NCI-H2029 (cell line): ENCODE measurements around the gene PDLIM3.
"Not testable (repeated sequence)": the region's sequence is repeated elsewhere in the genome, so short reads cannot be mapped to it uniquely, and the experiment has no call there.

Experiments used
- DNase-seq: peaks from one replicate; lab custom pipeline; 2025; lab: John Stamatoyannopoulos, UW

Gene PDLIM3, protein sequence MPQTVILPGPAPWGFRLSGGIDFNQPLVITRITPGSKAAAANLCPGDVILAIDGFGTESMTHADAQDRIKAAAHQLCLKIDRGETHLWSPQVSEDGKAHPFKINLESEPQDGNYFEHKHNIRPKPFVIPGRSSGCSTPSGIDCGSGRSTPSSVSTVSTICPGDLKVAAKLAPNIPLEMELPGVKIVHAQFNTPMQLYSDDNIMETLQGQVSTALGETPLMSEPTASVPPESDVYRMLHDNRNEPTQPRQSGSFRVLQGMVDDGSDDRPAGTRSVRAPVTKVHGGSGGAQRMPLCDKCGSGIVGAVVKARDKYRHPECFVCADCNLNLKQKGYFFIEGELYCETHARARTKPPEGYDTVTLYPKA

DNA sequence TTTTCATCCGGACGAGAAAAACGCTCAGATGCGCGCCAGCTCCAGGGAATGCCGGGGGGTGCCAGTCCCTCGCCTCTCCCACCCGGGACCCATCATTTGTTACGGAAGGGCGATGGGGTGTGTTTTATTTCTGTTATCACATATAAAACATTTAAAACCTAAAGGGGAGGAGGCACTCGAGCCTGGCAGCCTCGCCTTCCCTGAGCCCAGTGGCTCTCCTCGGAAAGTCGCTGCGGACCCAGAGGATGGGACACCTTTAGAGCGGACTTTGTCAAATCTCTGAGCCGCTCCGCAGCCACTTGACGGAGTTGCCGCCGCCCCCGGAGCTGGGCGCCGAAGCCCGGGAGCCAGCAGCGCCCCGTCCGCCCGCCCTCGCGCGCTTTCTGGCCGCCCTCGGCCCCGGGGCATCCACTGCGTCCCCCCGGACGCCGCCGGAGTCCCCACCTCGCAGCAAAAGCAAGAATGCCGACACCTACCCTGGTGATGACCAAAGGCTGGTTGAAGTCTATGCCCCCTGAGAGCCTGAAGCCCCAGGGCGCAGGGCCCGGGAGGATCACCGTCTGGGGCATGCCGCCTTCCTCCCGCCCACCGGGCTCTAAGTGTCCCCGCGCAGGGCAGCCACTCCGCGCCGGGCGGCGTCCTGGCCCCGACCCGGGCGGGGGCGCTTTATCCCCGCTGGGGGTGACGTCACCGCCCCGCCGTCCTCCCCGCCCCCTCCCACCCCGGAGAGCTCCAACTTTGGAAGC lies at the start of gene PDLIM3:
PDLIM3 (minus strand) TSS at position 642 of the 746 bp plus-strand sequence; CDS start at position 569, 73 bp downstream.
- no peak for DNase-seq

DNA sequence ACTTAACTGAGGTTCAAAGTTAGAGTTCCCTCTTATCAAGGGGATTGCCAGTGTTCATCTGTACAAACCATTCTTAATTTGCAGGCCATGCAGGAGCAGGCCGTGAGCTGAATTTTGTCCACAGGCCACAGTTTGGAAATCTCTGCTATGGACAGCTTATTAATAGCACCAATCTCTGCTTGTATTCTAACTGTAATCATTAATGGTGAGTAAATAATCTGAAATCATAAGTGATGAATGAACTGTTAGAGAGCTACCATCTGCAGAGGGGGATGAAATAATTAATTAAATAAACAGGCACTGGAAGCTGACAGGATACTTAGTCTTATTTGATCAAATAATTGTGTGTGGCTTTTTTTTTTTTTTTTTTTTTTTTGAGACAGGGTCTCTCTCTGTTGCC lies 48.5 kb upstream of the PDLIM3 start:
- no peak for DNase-seq

DNA sequence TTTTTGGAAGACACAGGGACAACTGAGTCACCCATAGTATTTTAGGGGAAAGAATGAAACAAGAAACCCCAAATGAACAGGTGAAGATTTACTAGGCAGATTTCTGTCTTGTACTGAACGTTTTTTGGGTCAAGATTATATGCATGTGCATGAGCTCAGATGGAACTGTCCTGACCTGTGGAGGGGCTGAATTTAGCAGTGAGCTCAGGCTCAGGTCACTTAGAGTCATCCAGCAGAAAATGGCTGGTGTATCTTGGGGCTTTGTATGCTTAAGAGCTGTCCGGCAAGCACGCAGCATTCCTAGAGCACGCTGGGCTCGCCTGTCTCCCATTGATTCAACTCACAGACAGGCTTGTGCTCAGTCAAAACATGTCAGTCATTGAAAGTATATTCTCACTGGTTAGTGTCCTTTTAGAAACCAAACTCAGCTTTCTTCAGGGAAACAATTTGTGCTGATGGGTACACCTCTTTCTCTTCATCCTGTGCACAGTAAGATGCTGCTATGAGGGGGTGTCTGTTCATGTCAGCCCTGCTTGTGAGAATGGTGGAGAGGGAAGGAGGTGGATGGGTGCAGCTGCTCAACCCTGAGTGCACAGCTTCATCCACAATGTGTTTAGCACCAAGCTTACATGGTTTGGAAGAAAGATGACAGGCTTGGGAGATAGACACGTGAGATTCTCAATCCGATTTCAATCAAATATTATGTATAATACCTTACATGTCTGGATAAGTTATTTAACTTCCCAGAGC lies 47.5 kb upstream of the PDLIM3 start:
- no peak for DNase-seq

DNA sequence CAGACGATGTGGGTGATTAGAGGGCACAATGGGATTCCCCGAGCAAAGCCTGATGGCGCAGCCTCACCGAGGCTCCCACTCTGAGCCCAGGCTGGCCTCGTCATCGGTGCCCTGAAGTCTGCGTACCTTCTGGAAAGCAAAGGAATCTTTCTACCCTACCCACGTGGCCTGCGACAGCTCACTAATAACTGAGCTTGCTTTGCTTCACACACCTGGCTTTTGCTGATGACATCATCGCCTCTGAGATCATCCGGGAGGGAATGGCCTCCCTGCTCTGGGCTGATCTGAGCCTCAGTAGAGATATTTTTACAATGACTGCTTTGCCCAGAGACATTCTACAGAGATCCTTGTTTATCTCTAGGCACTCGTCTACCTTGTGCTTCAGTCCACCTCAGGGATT lies 45.4 kb upstream of the PDLIM3 start:
- no peak for DNase-seq

DNA sequence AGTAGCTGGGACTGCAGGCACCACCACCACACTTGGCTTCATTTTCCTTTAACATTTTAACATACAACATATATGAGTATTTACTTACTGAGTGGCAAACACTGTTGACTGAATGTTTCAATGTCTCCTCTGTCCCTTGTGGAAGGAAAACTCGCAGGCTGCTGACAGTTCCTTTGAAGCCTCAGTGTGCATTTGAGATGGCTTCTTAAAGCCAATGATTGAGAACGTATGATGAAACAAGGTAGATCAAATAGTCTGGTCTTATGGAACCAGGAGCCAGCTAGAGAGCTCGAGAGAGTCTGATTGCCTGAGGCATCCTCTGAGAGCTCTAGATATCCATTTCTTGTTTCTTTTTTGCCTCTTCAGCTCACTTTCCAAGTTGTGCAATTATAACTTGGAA lies 43.0 kb upstream of the PDLIM3 start:
- no peak for DNase-seq

DNA sequence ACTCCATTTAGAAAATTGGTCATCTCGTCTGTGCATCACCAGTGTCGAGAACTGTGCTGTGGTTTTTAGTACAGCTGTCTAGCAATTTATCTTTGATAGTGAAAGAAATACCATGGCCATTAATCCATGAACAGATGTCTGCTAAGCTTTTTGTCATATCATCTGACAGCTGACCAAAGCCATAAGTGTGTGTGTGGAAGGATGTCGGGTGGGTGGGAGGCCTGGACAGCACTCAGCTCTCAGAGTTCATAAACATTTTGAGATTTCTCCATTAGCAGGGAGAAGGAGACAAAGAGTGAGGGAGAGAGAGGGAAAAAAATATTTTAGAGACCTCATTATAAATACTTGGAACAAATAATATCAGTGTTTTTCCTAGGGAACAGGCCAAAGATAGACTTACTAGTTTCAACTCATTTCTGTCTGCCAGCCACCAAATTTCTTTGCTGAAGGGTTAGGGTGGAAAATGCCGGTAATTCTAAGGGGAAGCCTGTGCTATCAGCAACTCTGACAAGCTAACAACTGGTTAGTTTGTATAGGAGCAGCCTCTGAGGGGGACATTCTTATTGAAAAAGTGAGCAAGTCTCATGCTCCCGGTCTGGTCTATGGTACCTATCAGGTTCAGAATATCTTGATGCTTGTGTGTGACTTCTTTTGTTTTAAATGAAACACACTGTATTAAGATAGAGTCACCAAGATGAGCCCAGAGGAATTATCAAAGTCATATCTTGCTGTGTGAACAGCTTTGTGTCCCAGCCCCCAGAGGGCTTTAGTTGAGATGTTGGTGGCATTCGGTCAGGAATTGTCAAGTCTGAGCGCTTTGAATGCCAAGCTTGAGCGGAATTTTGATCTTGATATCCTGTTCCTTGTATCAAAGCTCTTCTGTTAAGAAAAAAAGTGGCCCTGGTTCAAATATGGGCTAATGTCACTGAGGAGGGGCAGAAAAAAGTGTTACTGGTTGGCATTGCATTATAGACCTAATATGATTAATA lies 41.9 kb upstream of the PDLIM3 start:
- no peak for DNase-seq

DNA sequence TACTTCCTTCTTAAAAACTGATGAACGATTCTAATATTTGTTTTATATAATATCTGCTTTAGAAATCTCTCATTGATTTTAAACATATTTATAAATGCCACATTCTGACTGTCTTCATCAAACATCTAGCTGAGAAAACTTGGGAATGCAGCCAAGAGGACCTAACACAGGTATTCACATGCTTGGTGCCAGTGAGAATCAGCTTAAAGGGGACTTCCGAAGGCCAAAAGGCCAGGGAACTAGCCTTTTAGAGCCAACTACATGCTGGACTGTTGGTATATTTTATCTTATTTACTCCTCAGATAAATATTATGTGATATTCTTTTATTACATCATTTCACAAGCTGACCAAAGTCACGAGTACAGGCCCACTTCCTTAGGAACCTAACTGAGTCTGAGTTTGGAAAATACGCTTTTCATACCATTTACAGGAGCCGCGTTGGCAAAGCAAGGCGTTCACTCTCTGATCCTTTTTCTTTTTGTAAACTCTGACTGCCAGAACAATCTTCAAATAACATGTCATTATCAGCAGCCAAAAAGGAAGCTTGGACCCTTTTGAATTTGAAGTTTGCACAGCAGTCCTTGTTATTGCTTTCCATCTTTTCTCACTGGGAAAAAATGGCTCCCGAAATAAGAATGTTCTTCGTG lies 41.1 kb upstream of the PDLIM3 start:
- no peak for DNase-seq

DNA sequence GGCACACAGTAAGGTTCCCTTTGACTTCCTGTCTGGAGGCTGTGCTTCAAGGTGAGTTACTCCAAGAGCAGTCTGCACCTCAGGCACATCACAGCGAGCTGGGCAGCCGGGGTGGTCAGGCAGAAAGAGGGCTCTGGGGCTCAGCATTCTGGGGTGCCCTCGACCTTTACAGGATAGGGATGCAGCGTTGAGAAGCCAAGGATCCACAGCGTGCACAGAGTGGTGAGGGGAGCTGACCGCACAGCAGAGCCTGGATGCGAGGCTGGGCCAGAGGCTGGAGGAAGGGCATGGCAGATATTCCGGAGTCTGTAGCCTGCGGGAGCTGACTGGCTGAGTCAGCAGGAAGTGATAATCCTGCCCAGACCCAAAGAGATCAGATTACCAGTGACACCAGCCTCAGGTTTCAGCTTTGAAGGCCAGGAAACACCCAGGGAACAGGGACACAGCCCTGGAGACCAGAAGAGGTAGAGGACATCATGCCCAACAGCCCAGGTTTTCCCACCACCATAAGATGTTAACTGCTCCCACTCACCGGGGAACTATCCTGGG lies 38.4 kb upstream of the PDLIM3 start:
- DNase-seq = peak; percentile 77

DNA sequence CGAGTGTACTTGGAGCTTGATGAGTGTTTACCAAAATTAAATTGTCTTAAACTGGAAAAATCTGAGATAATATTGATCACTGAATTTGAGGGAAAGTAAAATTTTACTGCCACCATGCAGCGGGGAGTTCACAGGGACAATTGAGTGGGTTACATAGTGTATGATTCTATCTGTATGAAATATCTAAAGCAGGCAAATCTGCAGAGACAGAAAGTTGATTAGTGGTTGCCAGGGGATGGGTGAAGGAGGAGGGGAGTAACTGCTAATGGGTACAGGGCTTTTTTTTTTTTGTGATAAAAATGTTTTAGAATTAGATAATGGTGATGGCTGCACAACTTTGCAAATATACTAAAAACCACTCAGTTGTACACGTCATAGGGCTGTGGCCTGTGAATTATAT lies 35.4 kb upstream of the PDLIM3 start:
- DNase-seq = no peak

DNA sequence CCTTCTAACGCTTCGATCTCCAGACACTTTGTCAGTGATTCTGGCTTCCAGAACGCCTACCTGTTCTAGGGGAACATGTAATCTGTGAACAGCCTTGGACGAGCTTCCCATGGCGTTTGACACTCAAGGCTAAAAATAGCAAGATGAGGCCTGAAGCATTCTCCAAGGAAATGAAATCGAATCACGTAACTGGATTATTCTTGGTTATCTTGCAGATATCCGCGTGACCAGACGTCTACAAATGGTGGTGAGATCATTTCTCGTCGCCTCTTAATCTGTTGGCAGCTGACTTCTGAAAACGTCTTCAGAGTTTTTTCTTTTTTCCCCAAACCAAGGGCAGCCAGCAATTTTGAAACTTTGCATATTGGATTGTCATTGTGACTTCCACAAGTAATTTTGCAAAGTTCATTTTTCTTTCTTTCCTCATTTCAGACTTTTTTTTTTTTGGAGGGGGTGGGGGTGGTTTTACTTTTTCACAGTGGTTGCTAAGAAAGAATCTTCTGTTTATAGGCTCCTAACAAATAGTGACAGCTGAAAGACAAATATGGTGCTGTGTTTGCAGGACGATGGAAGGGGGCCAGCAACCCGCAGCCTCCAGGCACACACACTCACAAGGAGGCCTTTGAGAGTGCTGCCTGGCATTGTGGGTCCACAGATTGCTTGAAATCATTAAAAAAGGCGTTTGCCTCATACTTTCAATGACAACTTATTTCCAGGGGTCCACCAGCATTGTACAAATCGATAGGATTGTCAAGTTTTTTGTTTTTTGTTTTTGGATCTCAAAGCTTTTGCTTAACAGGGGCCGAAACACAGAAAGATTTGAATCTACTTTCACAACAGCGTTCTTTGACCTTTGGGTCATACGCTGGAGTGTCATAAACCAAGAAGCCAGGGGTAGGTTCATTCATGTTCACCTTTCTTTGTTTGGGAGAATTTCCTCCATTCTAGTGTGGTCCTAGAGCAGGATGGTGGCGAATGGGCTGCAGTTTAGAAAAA lies 32.4 kb upstream of the PDLIM3 start:
- no peak for DNase-seq

DNA sequence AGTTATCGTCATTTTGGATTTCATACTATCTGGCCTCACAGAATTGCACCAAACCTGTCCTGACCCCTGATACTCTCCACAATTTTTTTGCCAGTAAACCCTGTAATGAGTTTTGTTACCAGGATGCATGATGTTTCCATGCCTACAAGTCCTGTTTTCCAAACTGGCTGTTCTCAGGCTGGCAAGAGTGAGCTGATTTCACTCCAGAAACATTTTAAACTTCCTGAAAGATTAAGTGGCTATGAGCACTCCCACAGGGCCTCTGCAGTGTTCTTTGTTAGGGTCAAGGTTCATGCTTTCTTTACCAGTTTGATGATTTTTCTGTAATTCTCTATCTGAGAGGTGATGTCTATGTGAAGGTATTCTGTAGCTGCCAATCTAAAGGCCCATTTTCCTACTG lies 31.7 kb upstream of the PDLIM3 start:
- no peak for DNase-seq

DNA sequence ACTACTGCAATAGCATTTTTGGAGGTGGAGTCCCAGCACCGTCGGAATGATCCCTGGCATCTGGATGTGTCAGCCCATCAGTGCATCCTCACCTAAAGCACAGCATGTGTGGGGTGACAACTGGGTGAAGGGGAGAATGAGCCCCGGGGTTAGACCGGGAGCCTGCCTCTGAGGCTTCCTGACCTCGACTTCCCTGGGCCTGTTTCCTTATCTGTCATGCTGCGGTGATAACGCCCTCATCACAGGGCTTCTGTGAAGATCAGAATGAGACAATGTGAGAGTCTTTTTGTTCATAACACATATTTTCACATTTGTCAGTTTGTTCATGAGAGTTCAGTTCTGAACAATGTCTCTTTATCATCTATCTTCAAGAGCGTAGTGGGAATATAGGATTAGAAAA lies 31.1 kb upstream of the PDLIM3 start:
- DNase-seq = no peak

DNA sequence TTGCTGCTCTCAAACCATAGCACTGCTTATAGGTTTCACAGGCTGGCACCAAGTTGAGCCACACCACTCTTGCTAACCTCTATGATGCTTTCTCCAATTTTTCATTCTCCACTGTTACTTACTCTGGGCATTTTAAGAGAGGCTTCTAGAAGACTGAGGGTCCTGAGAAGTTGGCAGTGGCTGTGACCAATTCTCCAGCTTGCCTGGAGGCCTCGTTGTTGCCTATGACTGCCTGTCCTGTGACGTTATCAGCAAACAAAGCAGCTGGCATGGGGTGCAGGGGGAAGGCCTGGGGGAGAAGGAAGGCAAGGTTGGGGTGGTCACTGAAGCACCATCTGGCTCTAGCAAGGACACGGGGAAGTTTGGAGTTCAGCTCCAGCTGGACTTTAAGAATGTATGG lies 30.4 kb upstream of the PDLIM3 start:
- DNase-seq = no peak

DNA sequence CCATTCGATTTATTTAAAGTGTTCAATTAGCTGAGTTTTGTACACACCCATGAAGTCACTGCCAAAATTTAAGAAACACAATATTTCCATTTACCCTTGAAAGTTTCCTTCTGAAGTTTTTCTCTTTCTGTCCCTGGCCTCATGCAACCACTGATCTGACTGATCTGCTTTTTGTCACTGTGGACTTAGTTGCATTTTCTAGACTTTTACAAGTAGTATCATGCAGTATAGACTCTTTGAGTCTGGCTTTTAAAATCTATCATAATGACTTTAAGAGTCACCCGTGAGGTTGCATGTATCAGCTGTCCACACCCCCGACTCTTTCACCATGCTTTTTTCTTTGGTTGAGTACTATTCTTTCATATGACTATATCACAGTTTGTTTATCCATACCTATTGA lies 29.0 kb upstream of the PDLIM3 start:
- no peak for DNase-seq

DNA sequence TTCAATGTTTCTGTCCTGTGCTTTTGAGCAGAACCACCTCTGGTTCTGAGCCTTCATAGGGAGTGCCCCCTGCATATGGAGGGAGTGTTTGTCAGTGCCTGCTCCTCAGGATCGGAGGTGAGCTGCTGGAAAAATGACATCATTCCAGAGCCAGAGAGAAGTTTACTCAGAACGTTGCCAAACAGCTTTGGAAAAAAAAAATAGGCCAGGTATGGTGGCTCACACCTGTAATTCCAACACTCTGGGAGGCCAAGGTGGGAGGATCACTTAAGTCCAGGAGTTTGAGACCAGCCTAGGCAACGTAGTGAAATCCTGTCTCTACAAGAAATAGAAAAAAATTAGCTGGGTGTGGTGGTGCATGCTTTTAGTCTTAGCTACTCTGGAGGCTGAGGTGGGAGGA lies 27.2 kb upstream of the PDLIM3 start:
- no peak for DNase-seq

DNA sequence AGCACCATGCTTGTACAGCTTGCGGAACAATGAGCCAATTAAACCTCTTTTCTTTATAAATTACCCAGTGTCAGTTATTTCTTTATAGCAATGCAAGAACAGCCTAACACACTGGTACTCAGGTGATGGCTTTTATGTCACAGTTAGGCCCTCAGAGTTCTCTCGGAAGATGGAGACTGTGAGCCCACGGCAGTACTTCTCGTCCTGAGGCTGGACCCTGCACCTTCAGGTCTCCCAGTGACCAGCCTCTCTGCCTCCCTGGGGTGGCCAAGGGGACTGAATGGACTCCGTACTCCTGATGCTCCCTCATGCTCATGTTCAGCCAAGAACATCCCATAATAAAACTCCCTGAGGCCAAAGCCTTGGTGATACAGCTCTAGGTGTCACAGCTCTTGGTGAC lies 25.0 kb upstream of the PDLIM3 start:
- DNase-seq = no peak

DNA sequence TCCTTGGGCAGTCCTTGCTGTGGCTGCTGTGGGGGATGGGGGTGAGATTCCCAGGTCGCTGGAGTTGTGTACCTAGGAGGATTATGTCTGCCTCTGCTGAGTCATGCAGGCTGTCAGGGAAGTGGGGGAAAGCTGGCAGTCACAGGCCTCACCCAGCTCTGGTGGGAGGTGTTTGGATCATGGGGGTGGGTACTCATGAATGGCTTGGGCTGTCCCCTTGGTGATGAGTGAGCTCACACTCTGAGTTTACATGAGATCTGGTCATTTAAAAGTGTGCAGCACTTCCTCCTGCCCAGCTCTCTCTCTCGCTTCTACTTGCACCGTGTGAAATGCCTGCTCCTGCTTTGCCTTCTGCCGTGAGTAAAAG lies 24.6 kb upstream of the PDLIM3 start:
- peak; percentile 15 for DNase-seq

DNA sequence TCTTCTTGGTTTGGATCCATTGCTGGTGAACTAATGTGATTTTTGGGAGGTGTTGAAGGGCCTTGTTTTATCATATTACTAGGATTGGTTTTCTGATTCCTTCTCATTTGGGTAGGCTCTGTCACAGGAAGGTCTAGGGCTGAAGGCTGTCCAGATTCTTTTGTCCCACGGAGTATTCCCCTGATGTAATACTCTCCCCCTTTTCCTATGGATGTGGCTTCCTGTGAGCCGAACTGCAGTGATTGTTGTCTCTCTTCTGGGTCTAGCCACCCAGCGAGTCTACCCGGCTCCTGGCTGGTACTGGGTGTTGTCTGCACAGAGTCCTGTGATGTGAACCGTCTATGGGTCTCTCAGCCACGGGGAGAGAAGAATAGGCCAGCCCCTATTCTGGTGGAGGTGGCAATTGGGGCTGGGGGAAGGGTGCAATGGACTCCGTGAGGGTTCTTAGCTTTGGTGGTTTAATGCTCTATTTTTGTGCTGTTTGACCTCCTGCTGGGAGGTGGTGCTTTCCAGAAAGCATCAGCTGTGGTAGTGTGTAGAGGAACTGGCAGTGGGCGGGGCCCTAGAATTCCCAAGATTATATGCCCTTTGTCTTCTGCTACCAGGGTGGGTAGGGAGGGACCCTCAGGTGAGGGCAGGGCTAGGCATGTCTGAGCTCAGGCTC lies 24.1 kb upstream of the PDLIM3 start:
- DNase-seq = not testable (repeated sequence)
